ENCODE results near the gene JUN. TPM values are rescaled to one million over a fixed set of nuclear protein-coding genes. Genes with fewer than 3 reads are reported as not detected.

JUN gene
- total and polyA plus RNA-seq, 2 of the 4 experiments (the other 2 are of a cell fraction) = 46.6 to 89.1 TPM

DNA sequence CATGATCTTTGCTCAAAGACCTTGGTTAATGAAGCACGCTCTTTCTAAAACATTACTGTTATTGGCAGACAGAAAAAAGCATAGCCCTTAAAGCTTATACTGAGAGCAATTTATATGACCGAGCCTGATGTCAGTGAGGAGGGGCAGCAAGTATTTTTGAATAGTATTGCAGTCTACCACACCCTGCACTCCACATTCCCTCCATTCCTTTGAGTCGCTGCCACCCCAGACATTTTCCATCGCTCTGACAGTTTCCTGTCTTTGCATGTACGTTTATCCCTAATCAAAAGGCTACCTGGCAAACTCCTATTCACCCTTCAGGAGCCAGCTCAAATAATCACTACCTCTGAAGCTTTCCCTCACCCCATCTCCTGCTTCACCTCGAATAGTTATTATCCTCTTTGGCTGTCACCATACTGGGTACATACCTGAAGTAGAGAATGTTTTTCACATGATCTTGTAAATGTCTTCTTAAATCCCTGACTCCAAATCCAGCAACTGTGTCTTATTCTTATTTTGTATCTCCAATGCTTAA is 5.5 kb upstream of the JUN start:
- in situ Hi-C loops (cut with MboI; ENCODE audit: low sequenced_read_pairs) (loop anchor here (5.0 to 25.0 kb wide), 3 partner anchors 498 to 968 kb away; partner anchors contain the start of gene FGGY), intact Hi-C loops (cut with micrococcal nuclease) (loop anchor here (5.0 to 10.0 kb wide), 2 partner anchors 288 to 645 kb away; no protein-coding TSS in a partner anchor), dilution Hi-C loops (cut with HindIII; ENCODE audit: low sequenced_read_pairs, unreplicated experiment) (no loop called here)
- peaks cover 3% of the 10 kb centered on the region; the same call in 1 of the 2 replicates for H3K9me1 ChIP-seq (ENCODE audit: insufficient read depth, low read length)
- no peak overlapping the region for H3K18ac ChIP-seq (ENCODE audit: low read depth, low read length)
- H3K4me3 ChIP-seq (ENCODE audit: insufficient read depth, low read depth, low read length) = no peak overlapping the region
- no peak overlapping the region for H3K4ac ChIP-seq (ENCODE audit: low read depth, low read length)
- H2BK20ac ChIP-seq (ENCODE audit: low read depth, low read length) = no peak overlapping the region
- WGBS, 2 experiments (ENCODE audit: extremely low coverage in 2 of 2, insufficient read length in 1 of 2) = 63% methylated on average over 3 of the region's 6 CpGs; no CpG with 5 or more reads in 1 of the 2 experiments
- H4K20me1 ChIP-seq (ENCODE audit: insufficient read depth, low read length) = no peaks in the 10 kb centered on the region
- no peak overlapping the region for H2AFZ ChIP-seq (replicated peaks; ENCODE audit: low read length, poor library complexity)
- H3K79me1 ChIP-seq (ENCODE audit: low read depth in 1 of 2, low read length in 2 of 2) = no peaks in the 10 kb centered on the region
- no peaks in the 10 kb centered on the region for H3K36me3 ChIP-seq (ENCODE audit: control insufficient read depth, insufficient read depth, low read length)
- H2BK120ac ChIP-seq (ENCODE audit: low read depth, low read length) = no peak overlapping the region
- no peak overlapping the region for H2BK5ac ChIP-seq (ENCODE audit: low read depth, low read length, poor library complexity, severe bottlenecking)
- H3K23ac ChIP-seq (ENCODE audit: low read depth, low read length) = no peak overlapping the region
- H3K9me3 ChIP-seq (ENCODE audit: control insufficient read depth, insufficient read depth, low read length) = no peaks in the 10 kb centered on the region
- no peak overlapping the region for H2AK5ac ChIP-seq (ENCODE audit: low read depth, low read length)
- peaks cover 8% of the 10 kb centered on the region for H3K4me1 ChIP-seq (ENCODE audit: control insufficient read depth, insufficient read depth, low read length)
- TF ChIP-seq CTCF (conservative IDR thresholded peaks at IDR 0.05; ENCODE audit: low read depth, low read length) (no peak), MXI1 (IDR thresholded peaks at IDR 0.05; ENCODE audit: borderline replicate concordance, low read depth, low read length) (no peak), NFE2L2 (IDR thresholded peaks at IDR 0.05; ENCODE audit: low read depth, low read length) (no peak), CEBPB (IDR thresholded peaks at IDR 0.05; ENCODE audit: low read depth, low read length) (no peak), CHD1 (IDR thresholded peaks at IDR 0.05; ENCODE audit: low read depth, low read length) (no peak), RFX5 (IDR thresholded peaks at IDR 0.05; ENCODE audit: low read depth, low read length) (no peak), RCOR1 (IDR thresholded peaks at IDR 0.05; ENCODE audit: insufficient replicate concordance, low read length) (no peak), SMC3 (IDR thresholded peaks at IDR 0.05; ENCODE audit: low read depth, low read length) (no peak), POLR2A (IDR thresholded peaks at IDR 0.05; ENCODE audit: low read depth, low read length) (no peak)
- TF ChIP-seq, protein P1, sequence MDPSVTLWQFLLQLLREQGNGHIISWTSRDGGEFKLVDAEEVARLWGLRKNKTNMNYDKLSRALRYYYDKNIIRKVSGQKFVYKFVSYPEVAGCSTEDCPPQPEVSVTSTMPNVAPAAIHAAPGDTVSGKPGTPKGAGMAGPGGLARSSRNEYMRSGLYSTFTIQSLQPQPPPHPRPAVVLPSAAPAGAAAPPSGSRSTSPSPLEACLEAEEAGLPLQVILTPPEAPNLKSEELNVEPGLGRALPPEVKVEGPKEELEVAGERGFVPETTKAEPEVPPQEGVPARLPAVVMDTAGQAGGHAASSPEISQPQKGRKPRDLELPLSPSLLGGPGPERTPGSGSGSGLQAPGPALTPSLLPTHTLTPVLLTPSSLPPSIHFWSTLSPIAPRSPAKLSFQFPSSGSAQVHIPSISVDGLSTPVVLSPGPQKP (IDR thresholded peaks at IDR 0.05; ENCODE audit: borderline replicate concordance, low read depth, low read length) = no peak
- H3K56ac ChIP-seq (ENCODE audit: extremely low read depth, insufficient read depth, low read length) = no peak overlapping the region
- H4K8ac ChIP-seq (ENCODE audit: low read depth in 2 of 2, low read length in 2 of 2) = no peak overlapping the region
- H3K4me2 ChIP-seq (ENCODE audit: low read depth, low read length) = no peak overlapping the region
- BruUV-seq (replicated peaks) = no TSS peak
- H3K14ac ChIP-seq (replicated peaks; ENCODE audit: low read depth, low read length) = no peak overlapping the region
- H3K9ac ChIP-seq (ENCODE audit: low read depth, low read length) = no peak overlapping the region
- ChIA-PET CTCF (no interaction called here), POLR2A (ENCODE audit: unreplicated experiment) (no interaction called here)
- ATAC-seq (ENCODE audit: low read depth) = no peak
- H4K5ac ChIP-seq (ENCODE audit: low read depth, low read length) = no peak overlapping the region
- no peak overlapping the region for H4K91ac ChIP-seq (ENCODE audit: insufficient read depth, low read depth, low read length)
- no peak for DNase-seq
- no peaks in the 10 kb centered on the region for H3K27me3 ChIP-seq (ENCODE audit: control insufficient read depth, insufficient read depth, low read length)
- no peak overlapping the region for H2BK15ac ChIP-seq (ENCODE audit: low read depth, low read length)
- no peak overlapping the region for H3K27ac ChIP-seq (ENCODE audit: insufficient read depth, low read length)
- no peak overlapping the region for H2AK9ac ChIP-seq (replicated peaks; ENCODE audit: low read depth, low read length, poor library complexity)

Data from IMR-90 (cell line).